ENCODE measurements around the gene CLIC6.

Gene CLIC6

GRCh38 chr21:34668803-34669148 lies at the start of gene CLIC6:
TSS of gene CLIC6 (plus strand) at chr21:34668994. CDS start at chr21:34669389, 395 bp downstream.
- DNase-seq: no peak

- DNase-seq: no peak
Observed at GRCh38 chr21:34619841-34620665, 48.7 kb upstream of the CLIC6 start.

- no peak for DNase-seq
Observed at GRCh38 chr21:34621434-34622350, 47.1 kb upstream of the CLIC6 start.

- no peak for DNase-seq
Observed at GRCh38 chr21:34623516-34623915, 45.3 kb upstream of the CLIC6 start.

- no peak for DNase-seq
Observed at GRCh38 chr21:34625030-34625593, 43.7 kb upstream of the CLIC6 start.

- DNase-seq: no peak
Observed at GRCh38 chr21:34626131-34626530, 42.7 kb upstream of the CLIC6 start.

- no peak for DNase-seq
Observed at GRCh38 chr21:34630536-34631143, 38.2 kb upstream of the CLIC6 start.

GRCh38 chr21:34632498-34632897 lies 36.3 kb upstream of the CLIC6 start:
- no peak for DNase-seq

GRCh38 chr21:34635307-34635706 lies 33.5 kb upstream of the CLIC6 start:
- no peak for DNase-seq

GRCh38 chr21:34636961-34637360 lies 31.8 kb upstream of the CLIC6 start:
- no peak for DNase-seq

GRCh38 chr21:34639250-34639649 lies 29.5 kb upstream of the CLIC6 start:
- no peak for DNase-seq

- peak; percentile 19 to 21 for DNase-seq
Observed at GRCh38 chr21:34639882-34640788, 28.7 kb upstream of the CLIC6 start.

GRCh38 chr21:34640858-34641257 lies 27.9 kb upstream of the CLIC6 start:
- no peak for DNase-seq

- DNase-seq: no peak
Observed at GRCh38 chr21:34642211-34643075, 26.4 kb upstream of the CLIC6 start.

- no peak for DNase-seq
Observed at GRCh38 chr21:34644825-34645224, 24.0 kb upstream of the CLIC6 start.

- no peak for DNase-seq
Observed at GRCh38 chr21:34647555-34647954, 21.2 kb upstream of the CLIC6 start.

- no peak for DNase-seq
Observed at GRCh38 chr21:34648739-34649297, 20.0 kb upstream of the CLIC6 start.

GRCh38 chr21:34649400-34649799 lies 19.4 kb upstream of the CLIC6 start:
- no peak for DNase-seq

- no peak for DNase-seq
Observed at GRCh38 chr21:34650861-34651431, 17.8 kb upstream of the CLIC6 start.

GRCh38 chr21:34651642-34652041 lies 17.2 kb upstream of the CLIC6 start:
- no peak for DNase-seq
